K562 (cell line): ENCODE measurements around the gene B4GALT1. TPM values are rescaled to one million over a fixed set of nuclear protein-coding genes. Genes with fewer than 3 reads are reported as not detected.

Source experiments
- ARID1B ChIP-seq: fragments of 450-650 bp; IDR thresholded peaks from 2 replicates; pipeline ENCODE4 v1.6.1; 2016; ENCODE audit warnings: antibody characterized with exemption, mild to moderate bottlenecking, inconsistent platforms
- ATF4 ChIP-seq: fragments of 450-650 bp; formaldehyde crosslinking; IDR thresholded peaks from 2 replicates; pipeline ENCODE4 v1.4.0; 2022; ENCODE audit warnings: mild to moderate bottlenecking, moderate library complexity
- BMI1 ChIP-seq: fragments of 150-350 bp; IDR thresholded peaks from 2 replicates; pipeline ENCODE4 v1.6.1; 2014; ENCODE audit warnings: low read length
- CBX1 ChIP-seq: sonication (generic); IDR thresholded peaks from 2 replicates; pipeline ENCODE4 v1.6.1; 2016; ENCODE audit warnings: antibody characterized with exemption, low read depth, mild to moderate bottlenecking
- CTCFL ChIP-seq: IDR thresholded peaks from 2 replicates; pipeline ENCODE4 v1.6.1; 2011; ENCODE audit warnings: borderline replicate concordance, low read depth, mild to moderate bottlenecking, moderate library complexity, low read length; ENCODE audit not compliant: insufficient read depth, poor library complexity, severe bottlenecking
- FIP1L1 ChIP-seq: fragments of 200-400 bp; formaldehyde crosslinking; IDR thresholded peaks from 2 replicates; pipeline ENCODE4 v1.6.1; 2018; ENCODE audit warnings: mild to moderate bottlenecking, low read depth, low read length; ENCODE audit not compliant: poor library complexity, severe bottlenecking
- FOXK2 ChIP-seq, 2 experiments: fragments of 450-650 bp; IDR thresholded peaks in 1 of 2; conservative IDR thresholded peaks in 1 of 2; 2 replicates each; pipeline ENCODE4 v1.6.1; 2016; ENCODE audit warnings: low read depth in 2 of 2, mild to moderate bottlenecking in 1 of 2
- FOXP4 ChIP-seq: sonication (generic); formaldehyde crosslinking; IDR thresholded peaks from 2 replicates; pipeline ENCODE4 v1.8.0; 2022; ENCODE audit warnings: mild to moderate bottlenecking, missing genetic modification reagents, borderline replicate concordance
- MXI1 ChIP-seq: IDR thresholded peaks from 2 replicates; pipeline ENCODE4 v1.6.1; 2011; ENCODE audit warnings: low read depth, mild to moderate bottlenecking, improper control_type of control experiment, low read length
- NFRKB ChIP-seq: fragments of 450-650 bp; IDR thresholded peaks from 2 replicates; pipeline ENCODE4 v1.6.1; 2016; ENCODE audit warnings: low read depth
- SRSF3 ChIP-seq: fragments of 200-400 bp; formaldehyde crosslinking; IDR thresholded peaks from 2 replicates; pipeline ENCODE4 v1.6.1; 2016; ENCODE audit warnings: mild to moderate bottlenecking, low read length, moderate library complexity; ENCODE audit not compliant: insufficient read depth
- THRAP3 ChIP-seq: fragments of 450-650 bp; IDR thresholded peaks from 2 replicates; pipeline ENCODE4 v1.6.1; 2016; ENCODE audit warnings: mild to moderate bottlenecking, inconsistent platforms, borderline replicate concordance
- polyA plus RNA-seq, 8 experiments: library from polyadenylated mRNA; depleted of rRNA in 4 of 8; stranded (reverse) in 5 of 8; unstranded in 3 of 8; fragments of >200 nt; fragmentation: Nextera tagmentation in 2 of 8; fragmentation: Illumina TruSeq in 1 of 8; extraction: Ambion mirVana in 2 of 8; extraction: Trizol in 1 of 8; gene quantifications; 2 replicates each; pipeline versions ENCODE4 v1.2.1 to v1.2.3, GENCODE V29; 2011 to 2014; ENCODE audit warnings: inconsistent platforms in 1 of 8, missing spikeins in 1 of 8
- total RNA-seq, 7 experiments: library from RNA; depleted of rRNA in 6 of 7; stranded (reverse); fragments of >200 nt in 6 of 7; fragmentation: Illumina TruSeq in 2 of 7; extraction: Trizol in 2 of 7; gene quantifications; 2 replicates each; pipeline versions ENCODE4 v1.2.1 to v1.2.3, GENCODE V29; 2011 to 2021; ENCODE audit warnings: low replicate concordance in 1 of 7

Gene B4GALT1
- total and polyA plus RNA-seq, 9 of the 15 experiments (the other 6 are each of a cell fraction or from before 2014, with no cell fraction given) = 4.1 to 26.8 (median 7.1) TPM

GRCh38 chr9:33158843-33159776, 8.0 kb downstream of the B4GALT1 start (continued):
- TF ChIP-seq FOXK2 (conservative IDR thresholded peaks at IDR 0.05 in 1 of 2, IDR thresholded peaks at IDR 0.05 in 1 of 2; ENCODE audit: low read depth in 2 of 2) (peak; percentile 44 to 58; a peak in 2 of 4 replicates), CBX1 (no peak), SRSF3 (no peak), ARID1B (0 out of 2 replicates have a peak, but pooled peaks have one; percentile 10), FIP1L1 (no peak), THRAP3 (no peak), BMI1 (no peak), CTCFL (no peak), ATF4 (CRISPR knock-in tag) (no peak), MXI1 (no peak), FOXP4 (CRISPR knock-in tag) (0 out of 2 replicates have a peak, but pooled peaks have one; percentile 27), NFRKB (no peak)
